GM18517 (cell line): ENCODE results near the gene UNC5A.

ENCODE experiments used
- ATAC-seq: cut with Tn5 transposase; IDR thresholded peaks from one replicate; pipeline ENCODE4 v1.9.1; 2021; ENCODE audit warnings: mild to moderate bottlenecking, moderate library complexity; ENCODE audit not compliant: unreplicated experiment

The UNC5A gene

GRCh38 chr5:176916337-176916736 lies 106.0 kb downstream of the UNC5A start:
- ATAC-seq: no peak

- ATAC-seq: no peak
These were observed 108.3 kb downstream of the UNC5A start for GRCh38 chr5:176918613-176919012.

GRCh38 chr5:176921714-176922113 lies 111.4 kb downstream of the UNC5A start:
- ATAC-seq: no peak

- no peak for ATAC-seq
These were observed 112.5 kb downstream of the UNC5A start for GRCh38 chr5:176922817-176923216.

- no peak for ATAC-seq
These were observed 117.2 kb downstream of the UNC5A start for GRCh38 chr5:176927562-176927961.

GRCh38 chr5:176929654-176930053 lies 119.3 kb downstream of the UNC5A start:
- no peak for ATAC-seq
